Uterus (tissue), 4 donors: ENCODE results near the gene SLC17A2. TPM values are rescaled to one million over a fixed set of nuclear protein-coding genes. Genes with fewer than 3 reads are reported as not detected.

Source experiments
- DNase-seq, 2 donors: peaks; one replicate each; pipeline ENCODE4 v3.0.0-alpha.2; 2019 to 2020
- H3K27ac ChIP-seq, 2 donors: fragments of 200-600 bp; sonication (generic); 1 replicate in 1 of 2; 2 replicates in 1 of 2; pipeline ENCODE4 v1.5.1; 2016 to 2018
- H3K27me3 ChIP-seq, 2 donors: fragments of 200-600 bp; sonication (generic); one replicate each; pipeline ENCODE4 v1.5.1; 2018 to 2019; ENCODE audit warnings: control low read depth in 1 of 2
- H3K36me3 ChIP-seq, 2 donors: fragments of 200-600 bp; sonication (generic); one replicate each; pipeline ENCODE4 v1.5.1; 2019; ENCODE audit warnings: control low read depth in 1 of 2
- H3K4me1 ChIP-seq, 2 donors: fragments of 200-600 bp; sonication (generic); one replicate each; pipeline ENCODE4 v1.5.1; 2018 to 2019; ENCODE audit warnings: control low read depth in 1 of 2
- H3K4me3 ChIP-seq, 2 donors: fragments of 200-600 bp; sonication (generic); 1 replicate in 1 of 2; 2 replicates in 1 of 2; pipeline ENCODE4 v1.5.1; 2018 to 2019; ENCODE audit warnings: mild to moderate bottlenecking in 1 of 2
- H3K9me3 ChIP-seq, 2 donors: fragments of 200-600 bp; sonication (generic); one replicate each; pipeline ENCODE4 v1.5.1; 2019; ENCODE audit warnings: control low read depth in 1 of 2
- POLR2A ChIP-seq, 2 donors: fragments of 450-650 bp; IDR thresholded peaks; one replicate each; pipeline ENCODE4 v1.6.1; 2016; ENCODE audit warnings: antibody characterized with exemption in 2 of 2, mild to moderate bottlenecking in 1 of 2, moderate library complexity in 1 of 2
- intact Hi-C: fragments of 100-400 bp; cut with DNase I; formaldehyde crosslinking; loops from one replicate; pipeline ENCODE4 v1.15.1; 2023; ENCODE audit warnings: low total_unique reads
- total RNA-seq, 4 donors: library from RNA; depleted of rRNA in 3 of 4; stranded (reverse); fragments of >200 nt in 3 of 4; gene quantifications; one replicate each; pipeline versions ENCODE4 v1.1.0 to v1.2.4, GENCODE V29; 2014 to 2023
- TF ChIP-seq, protein P1 (sequence below), 4 experiments: fragments of 200-600 bp in 2 of 4; fragments of 450-650 bp in 2 of 4; sonication (generic) in 2 of 4; IDR thresholded peaks; one replicate each; pipeline ENCODE4 v1.5.1; 2016 to 2019; ENCODE audit warnings: antibody characterized with exemption in 4 of 4, mild to moderate bottlenecking in 2 of 4, moderate library complexity in 1 of 4
- donor health status: DM: yes; HTN: yes; CAD: no.

The SLC17A2 gene
- total RNA-seq, 4 donors from 2014 or later = not detected

DNA sequence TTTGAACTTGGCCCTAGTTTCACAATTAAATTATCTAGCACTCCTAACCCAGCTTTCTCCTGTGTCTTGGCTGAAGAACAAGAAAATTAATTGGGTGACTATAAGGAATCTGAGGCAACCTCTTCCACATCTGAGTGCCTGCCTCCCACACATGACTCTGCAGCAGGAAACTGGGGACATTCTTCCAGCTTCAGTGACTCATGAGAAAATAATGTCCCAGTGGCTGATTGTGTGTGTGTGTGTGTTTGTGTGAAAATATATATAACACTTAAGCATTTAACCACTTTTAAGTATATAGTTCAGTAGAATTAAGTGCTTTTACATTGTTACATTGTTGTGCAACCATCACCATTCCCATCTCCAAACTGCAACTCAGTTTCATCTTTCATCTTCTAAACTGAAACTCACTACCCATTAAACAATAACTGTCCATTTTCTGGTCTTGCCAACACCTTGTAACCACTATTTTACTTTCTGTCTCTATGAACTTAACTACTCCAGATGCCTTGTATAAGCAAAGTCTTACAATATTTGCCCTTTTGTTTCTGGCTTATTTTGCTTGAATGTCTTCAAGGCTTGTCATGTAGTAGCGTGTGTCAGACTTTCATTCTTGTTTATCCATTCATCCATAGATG is 40.8 kb upstream of the SLC17A2 start:
- H3K27ac ChIP-seq = peak overlapping the region; percentile 66 to 72
- H3K9me3 ChIP-seq = no peaks in the 10 kb centered on the region
- no peak overlapping the region for H3K4me3 ChIP-seq
- no peaks in the 10 kb centered on the region for H3K27me3 ChIP-seq
- H3K4me1 ChIP-seq = peaks cover 7 to 9% of the 10 kb centered on the region in 2 donors
- intact Hi-C loops = no loop called here
- TF ChIP-seq, protein P1, sequence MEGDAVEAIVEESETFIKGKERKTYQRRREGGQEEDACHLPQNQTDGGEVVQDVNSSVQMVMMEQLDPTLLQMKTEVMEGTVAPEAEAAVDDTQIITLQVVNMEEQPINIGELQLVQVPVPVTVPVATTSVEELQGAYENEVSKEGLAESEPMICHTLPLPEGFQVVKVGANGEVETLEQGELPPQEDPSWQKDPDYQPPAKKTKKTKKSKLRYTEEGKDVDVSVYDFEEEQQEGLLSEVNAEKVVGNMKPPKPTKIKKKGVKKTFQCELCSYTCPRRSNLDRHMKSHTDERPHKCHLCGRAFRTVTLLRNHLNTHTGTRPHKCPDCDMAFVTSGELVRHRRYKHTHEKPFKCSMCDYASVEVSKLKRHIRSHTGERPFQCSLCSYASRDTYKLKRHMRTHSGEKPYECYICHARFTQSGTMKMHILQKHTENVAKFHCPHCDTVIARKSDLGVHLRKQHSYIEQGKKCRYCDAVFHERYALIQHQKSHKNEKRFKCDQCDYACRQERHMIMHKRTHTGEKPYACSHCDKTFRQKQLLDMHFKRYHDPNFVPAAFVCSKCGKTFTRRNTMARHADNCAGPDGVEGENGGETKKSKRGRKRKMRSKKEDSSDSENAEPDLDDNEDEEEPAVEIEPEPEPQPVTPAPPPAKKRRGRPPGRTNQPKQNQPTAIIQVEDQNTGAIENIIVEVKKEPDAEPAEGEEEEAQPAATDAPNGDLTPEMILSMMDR (IDR thresholded peaks at IDR 0.05) = no peak
- TF ChIP-seq POLR2A (IDR thresholded peaks at IDR 0.05) = no peak
- DNase-seq = peak; percentile 56 to 73
- no peaks in the 10 kb centered on the region for H3K36me3 ChIP-seq

DNA sequence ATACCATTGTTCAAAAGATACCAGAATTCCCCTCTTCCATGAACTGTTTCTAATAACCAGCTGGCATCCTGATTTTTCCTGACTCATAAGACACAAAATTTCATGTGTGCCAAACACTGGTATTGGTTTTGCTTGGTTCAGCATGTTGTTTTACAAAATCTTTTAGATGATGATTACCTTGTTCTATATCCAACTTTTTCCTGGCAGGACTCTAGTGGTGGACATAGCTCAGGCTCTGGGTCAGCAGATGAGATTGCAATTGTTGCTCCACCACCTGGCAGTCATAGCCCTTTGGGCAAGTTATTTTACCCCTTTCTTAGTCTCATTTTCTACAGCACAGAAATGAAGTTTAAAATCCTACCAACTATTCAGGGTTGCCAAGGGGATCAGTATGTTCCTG is 38.3 kb upstream of the SLC17A2 start:
- H3K27ac ChIP-seq = no peak overlapping the region
- H3K4me1 ChIP-seq = peaks cover 11 to 13% of the 10 kb centered on the region in 2 donors
- no peak for DNase-seq
- intact Hi-C loops = no loop called here
- TF ChIP-seq POLR2A (IDR thresholded peaks at IDR 0.05) = no peak
- H3K36me3 ChIP-seq = no peaks in the 10 kb centered on the region
- no peaks in the 10 kb centered on the region for H3K27me3 ChIP-seq
- H3K4me3 ChIP-seq = no peak overlapping the region
- no peaks in the 10 kb centered on the region for H3K9me3 ChIP-seq

DNA sequence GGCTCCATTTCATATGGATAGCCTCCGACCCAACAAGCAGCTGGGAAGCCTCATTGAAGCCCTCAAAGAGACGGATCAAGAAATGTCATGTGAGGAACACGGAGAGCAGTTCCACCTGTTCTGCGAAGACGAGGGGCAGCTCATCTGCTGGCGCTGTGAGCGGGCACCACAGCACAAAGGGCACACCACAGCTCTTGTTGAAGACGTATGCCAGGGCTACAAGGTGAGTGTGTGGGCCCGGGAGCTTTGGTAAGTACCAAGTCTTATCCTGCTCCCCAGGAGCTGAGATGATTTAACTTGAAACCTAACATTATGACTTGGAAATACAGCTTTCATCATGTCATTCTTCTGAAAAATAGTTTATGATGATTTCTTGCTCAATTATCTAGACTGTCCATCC is 36.2 kb upstream of the SLC17A2 start:
- intact Hi-C loops = no loop called here
- peaks cover 11 to 13% of the 10 kb centered on the region in 2 donors for H3K4me1 ChIP-seq
- H3K36me3 ChIP-seq = no peaks in the 10 kb centered on the region

DNA sequence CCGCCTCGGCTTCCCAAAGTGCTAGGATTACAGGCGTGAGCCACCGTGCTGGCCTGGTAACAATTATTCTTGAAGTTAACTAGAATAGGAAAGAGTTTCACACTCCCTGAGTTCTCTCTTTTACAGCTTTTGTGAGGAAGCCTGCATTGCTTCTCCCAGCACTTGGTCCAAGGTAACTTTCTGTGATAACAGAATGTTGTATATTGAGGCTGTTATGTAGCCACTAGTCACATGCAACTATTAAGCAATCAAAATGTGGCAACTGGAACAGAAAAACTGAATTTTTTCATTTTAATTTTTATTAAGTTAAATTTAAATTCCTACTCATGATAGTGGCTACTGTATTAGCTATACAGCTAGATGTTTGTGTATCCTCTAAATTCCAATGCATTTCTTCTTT is 34.6 kb upstream of the SLC17A2 start:
- Histone ChIP-seq H3K27me3 (no peaks in the 10 kb centered on the region), H3K27ac (no peak overlapping the region), H3K9me3 (peaks cover 0 to 4% of the 10 kb centered on the region in 2 donors), H3K36me3 (no peaks in the 10 kb centered on the region), H3K4me1 (peaks cover 8 to 11% of the 10 kb centered on the region in 2 donors), H3K4me3 (no peak overlapping the region)
- intact Hi-C loops = no loop called here
- DNase-seq = no peak
- TF ChIP-seq POLR2A (IDR thresholded peaks at IDR 0.05) = no peak
- TF ChIP-seq, protein P1 (IDR thresholded peaks at IDR 0.05) = no peak

More for the DNA sequence above, 36.2 kb upstream of the SLC17A2 start:
- DNase-seq = no peak
- Histone ChIP-seq H3K9me3 (no peaks in the 10 kb centered on the region), H3K27me3 (no peaks in the 10 kb centered on the region), H3K27ac (no peak overlapping the region), H3K4me3 (no peak overlapping the region)
- TF ChIP-seq POLR2A (IDR thresholded peaks at IDR 0.05) = no peak
- TF ChIP-seq, protein P1 (IDR thresholded peaks at IDR 0.05) = no peak

- Histone ChIP-seq H3K27me3 (no peaks in the 10 kb centered on the region), H3K4me1 (peaks cover 8 to 11% of the 10 kb centered on the region in 2 donors), H3K9me3 (peaks cover 0 to 4% of the 10 kb centered on the region in 2 donors), H3K36me3 (no peaks in the 10 kb centered on the region), H3K27ac (peak overlapping the region; percentile 91 to 97), H3K4me3 (peak overlapping the region; percentile 42 to 60)
- intact Hi-C loops = no loop called here
- TF ChIP-seq, protein P1 (IDR thresholded peaks at IDR 0.05) = no peak
- TF ChIP-seq POLR2A (IDR thresholded peaks at IDR 0.05) = no peak
- DNase-seq = no peak
Measured at GRCh38 chr6:25963426-25964123, 33.1 kb upstream of the SLC17A2 start.
